BJ (cell line): ENCODE data around the gene ZNF22. TPM values are rescaled to one million over a fixed set of nuclear protein-coding genes. Genes with fewer than 3 reads are reported as not detected.

Experiments
- CTCF ChIA-PET: fragments of 350-600 bp; formaldehyde crosslinking; extraction: SDS; loops from one replicate; lab custom pipeline; 2021; ENCODE audit warnings: antibody characterized with exemption, inconsistent platforms; lab: Yijun Ruan, JAX
- POLR2A ChIA-PET: fragments of 300-600 bp; sonication (Branson Sonifier 250); formaldehyde crosslinking; extraction: SDS; loops from one replicate; lab custom pipeline; 2021; ENCODE audit warnings: antibody characterized with exemption; lab: Charles Lee
- DNase-seq: peaks from one replicate; pipeline ENCODE4 v3.0.0-alpha.2; 2011; ENCODE audit warnings: low read depth
- H3K27me3 ChIP-seq: 2 replicates; pipeline ENCODE4 v1.6.0; 2011; ENCODE audit warnings: low read length; ENCODE audit not compliant: control insufficient read depth, insufficient read depth
- H3K36me3 ChIP-seq: 2 replicates; pipeline ENCODE4 v1.5.1; 2011; ENCODE audit warnings: low read length; ENCODE audit not compliant: control insufficient read depth, insufficient read depth
- H3K4me3 ChIP-seq: 2 replicates; pipeline ENCODE4 v1.5.1; 2011; ENCODE audit warnings: low read depth, mild to moderate bottlenecking, control low read depth, low read length
- polyA plus RNA-seq: library from polyadenylated mRNA; depleted of rRNA; stranded (reverse); fragments of >200 nt; gene quantifications from 2 replicates; pipeline ENCODE4 v1.2.3, GENCODE V29; 2011
- TF ChIP-seq, protein P1 (sequence below): IDR thresholded peaks from 2 replicates; pipeline ENCODE4 v1.5.1; 2011; ENCODE audit warnings: low read depth, mild to moderate bottlenecking, control low read depth, inconsistent platforms, low read length, moderate library complexity; ENCODE audit not compliant: insufficient read depth

Gene ZNF22
- polyA plus RNA-seq, 1 experiment, result 7.2 TPM

DNA sequence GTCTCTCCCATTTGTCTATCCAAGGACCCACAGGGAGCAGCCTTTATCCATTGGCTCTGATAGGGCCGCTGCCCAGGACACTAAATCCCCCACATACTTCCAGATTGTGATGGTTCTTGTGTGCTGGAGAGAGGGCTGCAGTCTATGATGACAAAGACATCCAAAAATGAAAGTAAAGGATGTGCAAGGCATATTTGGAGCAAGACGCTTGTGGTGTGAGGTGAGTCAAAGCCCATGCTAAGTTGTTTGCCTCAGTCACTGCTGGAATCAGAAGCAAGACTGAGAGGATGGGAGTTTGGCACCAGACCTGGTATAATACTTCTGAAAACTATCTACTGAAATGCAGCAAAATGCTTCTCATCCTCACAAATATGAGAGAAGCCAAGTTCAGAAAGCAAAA lies 22.7 kb downstream of the ZNF22 start:
- ChIA-PET POLR2A (no interaction called here), CTCF (no interaction called here)
- H3K4me3 ChIP-seq, result no peak overlapping the region

DNA sequence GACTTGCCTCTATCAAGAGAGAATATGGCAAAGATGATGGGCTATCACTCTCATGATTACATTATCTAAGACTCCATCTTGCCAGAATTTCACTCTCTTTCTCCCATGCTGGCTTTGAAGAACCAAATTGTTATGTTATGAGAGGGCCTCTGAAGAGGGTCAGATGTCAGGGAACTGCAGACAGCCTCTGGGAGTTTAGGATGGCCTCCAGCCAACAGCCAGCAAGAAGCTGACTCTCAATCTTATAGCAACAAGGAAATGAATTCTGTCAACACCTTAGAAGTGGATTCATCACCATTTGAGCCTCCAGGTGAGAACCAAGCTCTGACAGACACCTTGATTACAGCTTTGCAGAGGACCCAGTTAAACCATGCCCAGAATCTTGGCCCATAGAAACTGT lies 33.6 kb downstream of the ZNF22 start:
- POLR2A ChIA-PET, result no interaction called here
- TF ChIP-seq, protein P1, sequence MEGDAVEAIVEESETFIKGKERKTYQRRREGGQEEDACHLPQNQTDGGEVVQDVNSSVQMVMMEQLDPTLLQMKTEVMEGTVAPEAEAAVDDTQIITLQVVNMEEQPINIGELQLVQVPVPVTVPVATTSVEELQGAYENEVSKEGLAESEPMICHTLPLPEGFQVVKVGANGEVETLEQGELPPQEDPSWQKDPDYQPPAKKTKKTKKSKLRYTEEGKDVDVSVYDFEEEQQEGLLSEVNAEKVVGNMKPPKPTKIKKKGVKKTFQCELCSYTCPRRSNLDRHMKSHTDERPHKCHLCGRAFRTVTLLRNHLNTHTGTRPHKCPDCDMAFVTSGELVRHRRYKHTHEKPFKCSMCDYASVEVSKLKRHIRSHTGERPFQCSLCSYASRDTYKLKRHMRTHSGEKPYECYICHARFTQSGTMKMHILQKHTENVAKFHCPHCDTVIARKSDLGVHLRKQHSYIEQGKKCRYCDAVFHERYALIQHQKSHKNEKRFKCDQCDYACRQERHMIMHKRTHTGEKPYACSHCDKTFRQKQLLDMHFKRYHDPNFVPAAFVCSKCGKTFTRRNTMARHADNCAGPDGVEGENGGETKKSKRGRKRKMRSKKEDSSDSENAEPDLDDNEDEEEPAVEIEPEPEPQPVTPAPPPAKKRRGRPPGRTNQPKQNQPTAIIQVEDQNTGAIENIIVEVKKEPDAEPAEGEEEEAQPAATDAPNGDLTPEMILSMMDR, result no peak
- Histone ChIP-seq H3K4me3 (no peak overlapping the region), H3K27me3 (0 out of 2 replicates have a peak, but pooled peaks cover 2% of the 10 kb centered on the region), H3K36me3 (no peaks in the 10 kb centered on the region)
- no peak for DNase-seq
- CTCF ChIA-PET, result no interaction called here

More for the DNA sequence above, 22.7 kb downstream of the ZNF22 start:
- Histone ChIP-seq H3K36me3 (no peaks in the 10 kb centered on the region), H3K27me3 (no peaks in the 10 kb centered on the region; the same call in 1 of the 2 replicates)
- TF ChIP-seq, protein P1, result no peak
- no peak for DNase-seq

DNA sequence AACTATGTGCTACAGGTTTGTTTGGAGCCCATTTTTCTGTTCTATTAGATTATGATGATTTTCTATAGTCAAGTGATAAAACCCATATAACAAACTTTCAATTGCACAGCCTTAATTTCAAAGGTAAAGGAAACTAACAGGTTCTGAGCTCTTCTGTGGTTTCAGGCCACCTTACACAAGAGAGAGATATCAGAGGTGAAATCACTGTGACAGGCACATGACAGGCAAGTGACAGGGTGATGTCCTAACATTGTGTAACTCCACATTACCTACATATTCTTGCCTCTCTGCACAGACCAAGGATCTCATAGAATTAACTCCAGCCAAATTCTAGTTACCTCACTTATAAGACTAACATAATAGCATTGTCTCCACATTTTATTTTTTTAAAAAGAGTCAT lies 35.0 kb downstream of the ZNF22 start:
- no peak overlapping the region for H3K4me3 ChIP-seq
- H3K27me3 ChIP-seq, result 0 out of 2 replicates have a peak, but pooled peaks cover 2% of the 10 kb centered on the region
- no peaks in the 10 kb centered on the region for H3K36me3 ChIP-seq
- POLR2A ChIA-PET, result no interaction called here
- DNase-seq, result no peak
- CTCF ChIA-PET, result interaction anchor here (1.3 kb wide), 1 partner anchor 11 kb away, joined by 4 read pairs; no protein-coding TSS in a partner anchor
- TF ChIP-seq, protein P1, result no peak

DNA sequence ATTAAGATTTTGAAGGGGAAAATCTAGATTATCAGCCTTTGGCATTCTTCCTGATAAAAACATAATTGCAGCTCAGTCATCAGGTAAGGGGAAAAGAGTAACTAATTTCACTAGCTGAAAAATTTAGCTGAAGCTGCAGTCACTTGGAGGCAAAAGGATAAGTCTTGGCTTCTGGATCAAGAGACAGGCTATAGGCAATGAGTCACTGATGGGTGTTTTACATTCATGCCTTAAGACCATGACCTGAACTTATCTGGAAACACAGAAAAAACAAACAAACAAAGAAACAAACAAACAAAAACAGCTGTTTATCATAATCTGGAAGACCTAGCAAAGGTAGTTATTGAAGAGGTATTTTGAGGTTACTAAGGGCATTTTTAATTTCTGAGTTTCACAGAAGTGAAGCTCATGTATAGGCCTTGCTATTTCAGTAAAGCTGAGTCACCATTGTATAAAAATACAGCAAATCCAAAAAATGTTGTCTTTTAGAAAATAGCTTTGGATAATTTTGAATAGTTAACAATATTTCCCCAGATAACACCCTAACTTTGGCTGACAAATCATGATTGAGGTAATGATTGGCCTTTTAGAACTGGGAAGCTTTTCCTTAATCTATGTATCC lies 40.3 kb downstream of the ZNF22 start:
- Histone ChIP-seq H3K36me3 (no peaks in the 10 kb centered on the region), H3K4me3 (no peak overlapping the region), H3K27me3 (no peaks in the 10 kb centered on the region)
- no peak for DNase-seq
- TF ChIP-seq, protein P1, result no peak
- POLR2A ChIA-PET, result no interaction called here
- CTCF ChIA-PET, result interaction anchor here (0.9 to 1.7 kb wide), 3 partner anchors 14 to 108 kb away, joined by 3 to 5 read pairs (median 3); no protein-coding TSS in a partner anchor

DNA sequence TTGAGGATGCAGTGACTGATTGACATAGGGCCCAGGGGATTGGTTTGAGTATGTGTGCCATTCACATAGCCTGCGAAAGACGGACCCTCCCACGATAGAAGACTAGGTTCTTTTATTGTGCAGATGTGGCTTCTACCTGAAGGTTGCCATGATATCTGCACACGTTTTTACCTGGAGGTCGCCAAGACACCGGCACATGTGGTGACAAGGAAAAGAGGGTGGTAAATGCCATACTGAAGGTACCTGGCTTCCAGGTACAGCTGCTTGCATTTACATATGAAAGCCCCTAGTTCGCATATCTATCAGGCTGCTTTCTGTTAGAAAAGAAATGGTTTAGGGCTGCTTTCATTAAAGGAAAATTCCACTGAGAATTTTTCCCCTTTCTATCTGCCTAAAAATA lies 43.6 kb downstream of the ZNF22 start:
- TF ChIP-seq, protein P1, result no peak

More for the DNA sequence above, 43.6 kb downstream of the ZNF22 start:
- Histone ChIP-seq H3K36me3 (no peaks in the 10 kb centered on the region), H3K4me3 (no peak overlapping the region), H3K27me3 (no peaks in the 10 kb centered on the region)
- ChIA-PET POLR2A (no interaction called here), CTCF (no interaction called here)
- DNase-seq, result no peak
